ENCODE results near the gene CRADD.

- TF ChIP-seq TAF1 (IDR thresholded peaks at IDR 0.05; ENCODE audit: borderline replicate concordance, low read depth, low read length) (no peak), ETV6 (conservative IDR thresholded peaks at IDR 0.05 in 1 of 2, IDR thresholded peaks at IDR 0.05 in 1 of 2; ENCODE audit: borderline replicate concordance in 1 of 2, low read depth in 1 of 2) (no peak), CHD4 (IDR thresholded peaks at IDR 0.05) (no peak), PRDM15 (CRISPR knock-in tag; IDR thresholded peaks at IDR 0.05) (no peak)
Measured at GRCh38 chr12:93857279-93857938, 180.2 kb downstream of the CRADD start.

Data from GM12878 (cell line).